ENCODE data around the gene TTC3.
"Not testable (repeated sequence)": the region's sequence is repeated elsewhere in the genome, so short reads cannot be mapped to it uniquely, and the experiment has no call there.

Gene TTC3

DNA sequence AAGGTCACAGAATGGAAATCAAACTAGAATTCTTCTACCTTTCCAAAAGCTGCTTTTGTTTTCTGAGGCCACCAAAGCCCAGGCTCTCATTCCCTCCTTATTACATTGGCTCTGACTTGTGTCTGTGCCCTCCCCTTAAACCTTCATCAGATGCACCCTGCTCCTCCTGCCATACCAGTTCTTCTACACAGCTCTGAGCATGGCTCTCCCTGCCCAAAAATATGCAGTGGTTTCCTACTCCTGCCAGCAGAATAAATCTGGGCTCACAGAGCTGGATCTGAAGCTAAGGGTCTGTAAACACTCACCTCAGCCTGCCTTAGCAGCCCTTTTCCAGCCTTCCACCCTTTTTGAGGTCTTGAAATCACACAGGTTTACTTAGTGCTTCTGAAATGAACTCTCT lies 55.0 kb downstream of the TTC3 start:
- Histone ChIP-seq H3K4me3 (ENCODE audit: low read length) (no peak overlapping the region), H3K27ac (ENCODE audit: low read depth, low read length) (no peak overlapping the region), H3K4me1 (ENCODE audit: insufficient read depth, low read length) (no peaks in the 10 kb centered on the region), H3K9ac (ENCODE audit: low read depth, low read length) (no peak overlapping the region), H3K36me3 (ENCODE audit: insufficient read depth, low read length) (peaks cover 27% of the 10 kb centered on the region; the same call in 1 of the 2 replicates), H3K27me3 (ENCODE audit: insufficient read depth, low read length) (no peaks in the 10 kb centered on the region), H3K9me3 (ENCODE audit: insufficient read depth, low read depth, low read length) (no peaks in the 10 kb centered on the region)

GRCh38 chr21:37130971-37131370 lies 57.9 kb downstream of the TTC3 start:
- H3K9me3 ChIP-seq (ENCODE audit: insufficient read depth, low read depth, low read length), result no peaks in the 10 kb centered on the region
- peaks cover 54% of the 10 kb centered on the region; the same call in 1 of the 2 replicates for H3K36me3 ChIP-seq (ENCODE audit: insufficient read depth, low read length)
- no peaks in the 10 kb centered on the region for H3K4me1 ChIP-seq (ENCODE audit: insufficient read depth, low read length)
- no peak overlapping the region for H3K27ac ChIP-seq (ENCODE audit: low read depth, low read length)
- H3K4me3 ChIP-seq (ENCODE audit: low read length), result no peak overlapping the region
- 96% methylated on average over 2 of the region's 2 CpGs for WGBS
- H3K27me3 ChIP-seq (ENCODE audit: insufficient read depth, low read length), result no peaks in the 10 kb centered on the region
- H3K9ac ChIP-seq (ENCODE audit: low read depth, low read length), result no peak overlapping the region

DNA sequence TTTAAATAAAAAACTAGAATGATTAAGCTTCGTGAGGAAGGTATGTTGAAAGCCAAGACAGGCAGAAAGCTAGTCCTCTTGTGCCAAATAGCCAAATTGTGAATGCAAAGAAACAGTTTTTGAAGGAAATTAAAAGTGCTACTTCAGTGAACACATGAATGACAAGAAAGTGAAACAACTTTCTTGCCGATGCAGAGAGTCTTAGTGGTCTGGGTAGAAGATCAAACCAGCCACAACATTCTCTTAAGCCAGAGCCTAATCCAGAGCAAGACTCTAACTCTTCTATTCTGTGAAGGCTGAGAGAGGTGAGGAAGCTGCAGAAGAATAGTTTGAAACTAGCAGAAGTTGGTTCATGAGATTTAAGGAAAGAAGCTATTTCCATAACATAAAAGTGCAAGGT lies 63.2 kb downstream of the TTC3 start:
- Histone ChIP-seq H3K27me3 (ENCODE audit: insufficient read depth, low read length) (no peaks in the 10 kb centered on the region), H3K36me3 (ENCODE audit: insufficient read depth, low read length) (peaks cover 60% of the 10 kb centered on the region), H3K9me3 (ENCODE audit: insufficient read depth, low read depth, low read length) (peaks cover 6% of the 10 kb centered on the region; the same call in 1 of the 2 replicates), H3K4me1 (ENCODE audit: insufficient read depth, low read length) (peaks cover 24% of the 10 kb centered on the region), H3K9ac (ENCODE audit: low read depth, low read length) (no peak overlapping the region), H3K4me3 (ENCODE audit: low read length) (no peak overlapping the region), H3K27ac (ENCODE audit: low read depth, low read length) (no peak overlapping the region)
- 95% methylated on average over 2 of the region's 2 CpGs for WGBS

GRCh38 chr21:37136744-37137143 lies 63.7 kb downstream of the TTC3 start:
- H3K27me3 ChIP-seq (ENCODE audit: insufficient read depth, low read length), result no peaks in the 10 kb centered on the region
- no peak overlapping the region for H3K27ac ChIP-seq (ENCODE audit: low read depth, low read length)
- peaks cover 24% of the 10 kb centered on the region for H3K4me1 ChIP-seq (ENCODE audit: insufficient read depth, low read length)
- peaks cover 60% of the 10 kb centered on the region for H3K36me3 ChIP-seq (ENCODE audit: insufficient read depth, low read length)
- H3K9me3 ChIP-seq (ENCODE audit: insufficient read depth, low read depth, low read length), result peaks cover 6% of the 10 kb centered on the region; the same call in 1 of the 2 replicates
- no peak overlapping the region for H3K9ac ChIP-seq (ENCODE audit: low read depth, low read length)
- H3K4me3 ChIP-seq (ENCODE audit: low read length), result no peak overlapping the region

DNA sequence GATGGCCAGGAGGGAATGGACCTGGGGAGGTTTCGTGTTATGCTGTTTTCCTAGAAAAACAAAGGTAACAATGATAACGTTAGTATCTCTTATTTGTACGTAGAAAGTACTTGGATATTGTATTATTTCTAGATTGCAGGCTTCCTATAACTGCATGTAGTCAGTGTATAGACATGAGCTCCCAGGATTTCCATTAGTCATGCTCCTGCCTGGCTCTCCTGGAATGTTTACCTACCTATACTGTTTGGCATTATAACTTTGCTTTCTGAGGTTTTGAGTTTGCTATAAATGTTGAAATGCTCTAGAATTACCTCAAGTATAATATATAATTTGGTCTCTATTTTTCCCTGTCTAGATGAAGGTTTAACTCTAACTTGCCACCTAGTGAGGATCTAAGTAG lies 66.1 kb downstream of the TTC3 start:
- Histone ChIP-seq H3K27me3 (ENCODE audit: insufficient read depth, low read length) (no peaks in the 10 kb centered on the region), H3K4me1 (ENCODE audit: insufficient read depth, low read length) (peaks cover 24% of the 10 kb centered on the region), H3K9me3 (ENCODE audit: insufficient read depth, low read depth, low read length) (peaks cover 6% of the 10 kb centered on the region; the same call in 1 of the 2 replicates), H3K4me3 (ENCODE audit: low read length) (no peak overlapping the region; the same call in 1 of the 2 replicates), H3K9ac (ENCODE audit: low read depth, low read length) (no peak overlapping the region), H3K36me3 (ENCODE audit: insufficient read depth, low read length) (peaks cover 47% of the 10 kb centered on the region), H3K27ac (ENCODE audit: low read depth, low read length) (peak overlapping the region; percentile 76; the same call in 1 of the 2 replicates)
- 81% methylated on average over 3 of the region's 3 CpGs for WGBS

DNA sequence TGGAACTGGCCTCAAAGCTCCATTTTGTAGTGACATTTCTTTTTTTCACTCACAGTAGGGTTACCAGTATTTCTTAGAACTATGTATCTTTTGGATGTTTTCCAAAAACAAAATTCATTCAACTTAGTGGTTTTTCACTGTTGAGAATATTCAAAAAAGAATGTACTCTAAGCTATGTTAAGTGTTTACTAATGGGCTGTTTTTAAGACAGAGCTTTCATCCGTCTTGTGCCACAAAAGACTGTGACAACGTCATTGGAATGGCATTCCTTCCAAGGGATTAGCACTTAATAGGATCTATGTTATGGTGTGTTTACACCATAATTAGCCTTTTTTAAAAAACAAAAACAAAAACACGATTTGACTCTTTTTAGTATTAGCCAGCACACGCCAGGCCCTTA lies 66.8 kb downstream of the TTC3 start:
- Histone ChIP-seq H3K4me3 (ENCODE audit: low read length) (no peak overlapping the region; the same call in 1 of the 2 replicates), H3K27me3 (ENCODE audit: insufficient read depth, low read length) (no peaks in the 10 kb centered on the region), H3K9me3 (ENCODE audit: insufficient read depth, low read depth, low read length) (peaks cover 6% of the 10 kb centered on the region; the same call in 1 of the 2 replicates), H3K36me3 (ENCODE audit: insufficient read depth, low read length) (peaks cover 47% of the 10 kb centered on the region), H3K9ac (ENCODE audit: low read depth, low read length) (no peak overlapping the region), H3K4me1 (ENCODE audit: insufficient read depth, low read length) (peaks cover 26% of the 10 kb centered on the region), H3K27ac (ENCODE audit: low read depth, low read length) (peak overlapping the region; percentile 76)
- 16% methylated on average over 3 of the region's 4 CpGs for WGBS

DNA sequence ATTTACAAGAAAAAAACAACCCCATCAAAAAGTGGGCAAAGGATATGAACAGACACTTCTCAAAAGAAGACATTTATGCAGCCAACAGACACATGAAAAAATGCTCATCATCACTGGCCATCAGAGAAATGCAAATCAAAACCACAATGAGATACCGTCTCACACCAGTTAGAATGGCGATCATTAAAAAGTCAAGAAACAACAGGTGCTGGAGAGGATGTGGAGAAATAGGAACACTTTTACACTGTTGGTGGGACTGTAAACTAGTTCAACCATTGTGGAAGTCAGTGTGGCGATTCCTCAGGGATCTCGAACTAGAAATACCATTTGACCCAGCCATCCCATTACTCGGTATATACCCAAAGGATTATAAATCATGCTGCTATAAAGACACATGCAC lies 70.3 kb downstream of the TTC3 start:
- H3K4me3 ChIP-seq (ENCODE audit: low read length); H3K9me3 ChIP-seq (ENCODE audit: insufficient read depth, low read depth, low read length); H3K9ac ChIP-seq (ENCODE audit: low read depth, low read length); H3K27me3 ChIP-seq (ENCODE audit: insufficient read depth, low read length); H3K27ac ChIP-seq (ENCODE audit: low read depth, low read length): not testable (repeated sequence)
- peaks cover 20% of the 10 kb centered on the region; the same call in 1 of the 2 replicates for H3K36me3 ChIP-seq (ENCODE audit: insufficient read depth, low read length)
- WGBS, result 100% methylated on average over 2 of the region's 5 CpGs
- peaks cover 33% of the 10 kb centered on the region for H3K4me1 ChIP-seq (ENCODE audit: insufficient read depth, low read length)

DNA sequence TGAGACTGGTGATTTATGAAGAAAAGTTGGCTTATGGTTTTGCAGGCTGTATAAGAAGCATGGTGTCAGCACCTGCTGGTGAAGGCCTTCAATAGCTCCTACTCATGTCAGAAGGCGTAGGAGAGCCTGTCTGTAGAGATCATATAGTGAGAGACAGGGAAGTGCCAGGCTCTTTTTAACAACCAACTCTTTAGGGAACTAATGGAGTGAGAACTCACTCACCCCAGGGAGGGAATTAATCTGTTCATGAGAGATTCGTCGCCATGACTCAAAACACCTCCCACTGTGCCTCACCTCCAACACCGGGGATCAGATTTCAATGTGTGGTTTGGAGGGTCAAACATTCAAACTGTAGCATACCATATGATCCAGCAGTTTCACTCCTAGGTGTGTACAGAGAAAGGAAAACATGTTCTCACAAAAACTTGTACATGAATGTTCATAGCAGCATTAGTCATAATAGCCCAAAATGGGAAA lies 72.6 kb downstream of the TTC3 start:
- WGBS, result 67% methylated on average over 1 of the region's 4 CpGs
- Histone ChIP-seq H3K27me3 (ENCODE audit: insufficient read depth, low read length) (no peaks in the 10 kb centered on the region), H3K4me3 (ENCODE audit: low read length) (no peak overlapping the region), H3K36me3 (ENCODE audit: insufficient read depth, low read length) (peaks cover 34% of the 10 kb centered on the region; the same call in 1 of the 2 replicates), H3K4me1 (ENCODE audit: insufficient read depth, low read length) (peaks cover 12% of the 10 kb centered on the region; the same call in 1 of the 2 replicates), H3K9ac (ENCODE audit: low read depth, low read length) (no peak overlapping the region), H3K9me3 (ENCODE audit: insufficient read depth, low read depth, low read length) (no peaks in the 10 kb centered on the region), H3K27ac (ENCODE audit: low read depth, low read length) (no peak overlapping the region)

- Histone ChIP-seq H3K4me1 (ENCODE audit: insufficient read depth, low read length) (peaks cover 9% of the 10 kb centered on the region; the same call in 1 of the 2 replicates), H3K27me3 (ENCODE audit: insufficient read depth, low read length) (no peaks in the 10 kb centered on the region), H3K27ac (ENCODE audit: low read depth, low read length) (no peak overlapping the region), H3K4me3 (ENCODE audit: low read length) (no peak overlapping the region), H3K9ac (ENCODE audit: low read depth, low read length) (no peak overlapping the region), H3K9me3 (ENCODE audit: insufficient read depth, low read depth, low read length) (no peaks in the 10 kb centered on the region), H3K36me3 (ENCODE audit: insufficient read depth, low read length) (peaks cover 34% of the 10 kb centered on the region; the same call in 1 of the 2 replicates)
- WGBS, result 88% methylated on average over 8 of the region's 8 CpGs
Measured at GRCh38 chr21:37146320-37147235, 73.5 kb downstream of the TTC3 start.

GRCh38 chr21:37149411-37149810 lies 76.4 kb downstream of the TTC3 start:
- Histone ChIP-seq H3K9ac (ENCODE audit: low read depth, low read length) (no peak overlapping the region), H3K4me1 (ENCODE audit: insufficient read depth, low read length) (peaks cover 9% of the 10 kb centered on the region; the same call in 1 of the 2 replicates), H3K27me3 (ENCODE audit: insufficient read depth, low read length) (no peaks in the 10 kb centered on the region), H3K9me3 (ENCODE audit: insufficient read depth, low read depth, low read length) (no peaks in the 10 kb centered on the region), H3K36me3 (ENCODE audit: insufficient read depth, low read length) (peaks cover 42% of the 10 kb centered on the region; the same call in 1 of the 2 replicates), H3K4me3 (ENCODE audit: low read length) (no peak overlapping the region), H3K27ac (ENCODE audit: low read depth, low read length) (no peak overlapping the region)

DNA sequence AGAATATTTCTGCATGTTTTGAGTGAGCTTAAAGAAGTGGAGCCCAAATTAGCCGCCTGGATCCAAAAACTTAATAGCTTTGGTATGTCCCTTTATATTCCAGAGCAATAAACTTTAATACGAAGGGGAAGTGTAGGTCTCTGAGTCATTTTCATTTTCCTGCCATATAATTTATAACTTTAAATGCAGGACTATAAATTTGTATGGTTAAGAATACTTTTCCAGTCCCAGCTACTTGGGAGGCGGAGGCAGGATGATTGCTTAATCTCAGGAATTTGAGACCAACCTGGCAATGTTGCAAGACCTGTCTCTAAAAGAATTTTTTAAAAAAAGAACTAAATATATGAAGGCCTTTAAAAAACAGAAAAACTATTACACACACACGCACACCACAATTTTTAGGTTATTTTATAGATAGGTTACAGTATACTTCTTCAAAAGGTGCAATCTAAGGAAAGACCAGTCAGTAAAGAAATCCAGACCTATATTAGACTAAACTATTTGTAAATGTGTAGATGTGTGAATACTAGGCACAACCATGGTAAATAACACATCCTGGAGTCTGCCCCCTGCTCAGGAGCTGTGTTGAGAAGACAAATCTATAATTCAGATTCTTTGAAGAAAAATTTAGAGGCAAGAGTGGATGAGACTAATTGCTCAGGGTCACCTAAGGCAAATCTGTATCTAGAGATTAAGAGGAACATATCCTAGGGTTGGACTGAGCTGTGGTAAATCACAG lies 80.3 kb downstream of the TTC3 start:
- 100% methylated on average over 2 of the region's 4 CpGs for WGBS
- Histone ChIP-seq H3K36me3 (ENCODE audit: insufficient read depth, low read length) (peaks cover 37% of the 10 kb centered on the region; the same call in 1 of the 2 replicates), H3K27ac (ENCODE audit: low read depth, low read length) (no peak overlapping the region)

More for the DNA sequence above, 80.3 kb downstream of the TTC3 start:
- Histone ChIP-seq H3K9me3 (ENCODE audit: insufficient read depth, low read depth, low read length) (no peaks in the 10 kb centered on the region), H3K4me1 (ENCODE audit: insufficient read depth, low read length) (peaks cover 6% of the 10 kb centered on the region), H3K4me3 (ENCODE audit: low read length) (no peak overlapping the region), H3K9ac (ENCODE audit: low read depth, low read length) (no peak overlapping the region), H3K27me3 (ENCODE audit: insufficient read depth, low read length) (no peaks in the 10 kb centered on the region)

All from HUES64 (cell line).